Renal cortical epithelial cell (primary cell): ENCODE results near the gene SLC19A1. TPM values are rescaled to one million over a fixed set of nuclear protein-coding genes. Genes with fewer than 3 reads are reported as not detected.
"Not testable (repeated sequence)": the region's sequence is repeated elsewhere in the genome, so short reads cannot be mapped to it uniquely, and the experiment has no call there.

Experiments
- DNase-seq: peaks from one replicate; pipeline ENCODE4 v3.0.0-alpha.2; 2011; ENCODE audit warnings: low read depth
- total RNA-seq: library from RNA; depleted of rRNA; stranded (reverse); fragments of >200 nt; gene quantifications from 2 replicates; pipeline ENCODE4 v1.2.3, GENCODE V29; 2014

The SLC19A1 gene
- total RNA-seq, 1 donor from 2014 or later, result 8.2 TPM

- no peak for DNase-seq
These were observed 35.9 kb downstream of the SLC19A1 start for GRCh38 chr21:45506241-45506817.

DNA sequence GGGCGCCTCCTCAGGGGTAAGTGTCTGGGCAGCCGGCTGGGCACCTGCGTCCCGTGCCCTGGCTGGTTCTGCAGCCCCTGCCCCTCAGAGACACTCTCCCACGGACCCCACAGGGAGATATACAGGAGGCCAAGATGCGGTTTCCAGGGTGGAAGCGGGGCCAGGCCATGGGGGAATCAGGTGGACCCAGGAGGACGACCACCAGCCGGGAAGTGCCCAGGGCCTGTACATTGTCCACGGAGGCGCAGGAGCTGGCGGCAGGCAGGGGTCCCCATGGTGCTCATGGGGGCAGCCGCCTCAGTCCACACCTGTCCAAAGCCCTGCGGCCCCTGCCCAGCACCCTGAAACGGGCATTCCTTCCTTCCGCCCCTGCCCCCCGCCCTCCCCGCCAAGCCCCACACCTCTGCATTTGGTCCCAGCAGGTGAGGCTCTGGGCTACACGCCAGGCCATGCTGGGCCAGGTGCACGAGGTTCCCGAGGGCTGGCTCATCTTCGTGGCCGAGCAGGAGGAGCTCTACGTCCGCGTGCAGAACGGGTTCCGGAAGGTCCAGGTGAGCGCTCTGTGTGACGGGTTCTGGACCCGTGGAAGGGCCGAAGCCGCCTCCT lies 36.7 kb downstream of the SLC19A1 start:
- DNase-seq, result no peak

- no peak for DNase-seq
These were observed 37.5 kb downstream of the SLC19A1 start for GRCh38 chr21:45504516-45505415.

DNA sequence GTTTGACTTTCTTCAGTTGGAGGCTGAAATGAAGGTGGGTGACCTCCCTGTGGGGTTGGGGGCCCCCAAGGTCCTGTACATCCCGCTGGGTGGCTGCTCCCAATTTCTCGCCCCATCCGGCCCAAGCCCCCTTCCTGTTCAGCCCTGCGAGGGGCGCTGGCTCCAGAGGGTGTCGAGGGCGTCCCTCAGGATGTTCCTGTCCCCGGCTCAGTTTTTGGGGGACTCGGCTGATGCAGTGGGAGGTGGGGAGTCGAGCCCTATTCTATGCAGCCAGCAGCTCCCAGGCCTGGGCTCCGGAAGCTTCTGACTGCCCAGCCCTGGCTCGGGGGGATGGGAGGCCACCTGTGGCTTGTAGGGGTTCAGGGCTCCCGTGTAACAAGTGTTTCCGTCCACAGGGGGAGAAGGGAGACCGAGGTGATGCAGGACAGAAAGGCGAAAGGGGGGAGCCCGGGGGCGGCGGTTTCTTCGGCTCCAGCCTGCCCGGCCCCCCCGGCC lies 38.2 kb downstream of the SLC19A1 start:
- no peak for DNase-seq

GRCh38 chr21:45503226-45503625 lies 39.0 kb downstream of the SLC19A1 start:
- DNase-seq, result not testable (repeated sequence)

DNA sequence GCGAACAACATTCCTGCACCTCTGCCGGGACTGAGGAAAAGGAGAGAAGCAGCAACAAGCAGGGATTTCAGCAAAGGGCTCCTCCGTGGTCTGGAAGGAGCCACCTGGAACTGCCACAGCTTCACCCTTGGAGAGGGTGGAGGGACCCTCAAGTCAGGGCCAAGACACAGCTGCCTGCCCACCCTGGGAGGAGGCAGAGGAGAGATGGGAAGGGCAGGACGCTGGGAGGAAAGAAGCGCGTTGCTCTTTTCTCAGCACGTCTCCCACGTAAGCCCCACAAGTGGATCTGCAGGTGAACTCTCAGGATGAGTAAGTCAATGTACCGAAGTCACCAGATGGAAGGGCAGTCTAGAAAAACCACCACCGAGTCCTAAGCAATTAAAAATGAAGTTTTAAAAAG lies 39.6 kb downstream of the SLC19A1 start:
- DNase-seq, result no peak

DNA sequence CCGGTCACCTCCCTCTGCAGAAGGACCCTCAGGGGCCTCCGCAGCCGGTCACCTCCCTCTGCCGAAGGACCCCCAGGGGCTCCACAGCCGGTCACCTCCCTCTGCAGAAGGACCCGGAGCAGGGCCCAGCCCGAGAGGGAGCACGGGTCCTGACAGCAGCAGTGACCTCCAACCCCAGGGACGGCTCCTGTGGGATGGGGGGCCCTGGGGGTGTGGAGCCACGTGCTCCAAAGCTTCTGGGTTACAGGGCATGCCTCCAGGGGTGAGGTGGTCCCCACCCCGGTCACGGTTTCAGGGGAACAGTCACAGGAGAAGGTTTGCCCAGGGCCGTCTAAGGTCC lies 40.3 kb downstream of the SLC19A1 start:
- no peak for DNase-seq

- not testable (repeated sequence) for DNase-seq
These were observed 40.9 kb downstream of the SLC19A1 start for GRCh38 chr21:45501081-45502005.

GRCh38 chr21:45499970-45500577 lies 42.2 kb downstream of the SLC19A1 start:
- DNase-seq, result no peak

DNA sequence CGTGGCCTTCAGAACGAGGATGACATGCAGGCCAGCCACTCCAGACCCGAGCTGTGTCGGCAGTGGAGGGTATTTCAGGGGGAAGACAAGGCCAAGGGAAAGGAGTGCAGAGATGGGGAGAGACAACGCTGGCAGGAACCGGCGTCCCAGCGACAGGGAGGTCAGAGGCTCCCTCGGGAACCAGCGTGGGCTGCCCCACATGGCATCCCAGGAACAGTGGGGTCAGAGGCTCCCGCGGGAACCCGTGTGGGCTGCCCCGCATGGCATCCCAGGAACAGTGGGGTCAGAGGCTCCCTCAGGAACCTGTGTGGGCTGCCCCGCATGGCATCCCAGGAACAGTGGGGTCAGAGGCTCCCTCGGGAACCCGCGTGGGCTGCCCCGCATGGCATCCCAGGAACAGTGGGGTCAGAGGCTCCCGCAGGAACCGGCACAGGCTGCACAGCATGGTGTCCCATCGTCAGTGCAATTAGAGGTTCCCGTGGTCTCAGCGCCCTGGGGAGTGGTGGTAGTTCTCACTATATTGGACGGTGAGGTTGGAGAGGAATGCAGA lies 43.0 kb downstream of the SLC19A1 start:
- DNase-seq, result no peak

- DNase-seq, result no peak
These were observed 43.6 kb downstream of the SLC19A1 start for GRCh38 chr21:45498646-45499000.

GRCh38 chr21:45497846-45498645 lies 44.2 kb downstream of the SLC19A1 start:
- no peak for DNase-seq

- DNase-seq, result no peak
These were observed 45.0 kb downstream of the SLC19A1 start for GRCh38 chr21:45496968-45497845.

- DNase-seq, result no peak
These were observed 45.9 kb downstream of the SLC19A1 start for GRCh38 chr21:45496151-45496967.

DNA sequence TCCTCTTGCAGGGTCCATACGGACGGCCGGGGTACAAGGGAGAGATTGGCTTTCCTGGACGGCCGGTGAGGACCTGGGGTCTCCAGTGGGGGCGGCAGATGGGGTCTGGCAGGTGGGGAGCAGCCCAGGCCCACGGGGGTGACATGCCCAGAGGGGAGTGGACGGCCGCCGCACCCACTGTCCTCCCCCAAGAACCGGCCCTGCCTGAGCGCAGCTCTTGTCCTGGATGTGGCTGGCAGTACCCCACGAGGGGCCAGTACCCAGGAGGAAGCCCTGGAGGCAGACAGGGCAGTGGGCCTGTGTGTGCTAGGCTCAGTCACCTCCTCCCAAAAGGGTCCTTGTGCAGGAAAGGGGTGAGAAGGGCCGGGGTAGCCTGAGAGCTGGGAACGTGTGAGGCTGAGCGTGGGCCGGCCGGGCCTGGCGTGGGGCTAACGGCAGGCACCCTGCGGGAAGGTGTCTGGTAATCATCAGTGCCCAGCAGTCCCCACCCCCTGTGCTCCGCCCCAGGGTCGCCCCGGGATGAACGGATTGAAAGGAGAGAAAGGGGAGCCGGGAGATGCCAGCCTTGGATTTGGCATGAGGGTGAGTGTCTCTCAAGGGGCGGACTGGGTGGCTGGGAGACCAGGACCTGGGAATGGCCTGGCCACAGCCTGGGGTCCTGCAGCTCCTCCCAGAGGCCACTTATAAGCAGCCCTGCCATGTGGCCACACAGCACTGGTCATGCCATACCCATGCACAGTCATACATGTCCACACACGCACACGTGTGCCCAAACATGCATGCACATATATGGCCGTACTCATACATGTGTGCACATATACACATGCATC lies 47.2 kb downstream of the SLC19A1 start:
- no peak for DNase-seq

GRCh38 chr21:45494135-45494850 lies 47.9 kb downstream of the SLC19A1 start:
- no peak for DNase-seq
